Measurements from ENCODE around the gene TUBGCP4.
A peak's percentile ranks its signal among the peaks of the same experiment; 100 is the strongest.

The TUBGCP4 gene

GRCh38 chr15:43403616-43404015, 32.7 kb downstream of the TUBGCP4 start:
- no peak for DNase-seq (ENCODE audit: low read depth, low spot score)

GRCh38 chr15:43404130-43404529, 33.2 kb downstream of the TUBGCP4 start:
- DNase-seq (ENCODE audit: low read depth, low spot score), result no peak

GRCh38 chr15:43406189-43406588, 35.3 kb downstream of the TUBGCP4 start:
- DNase-seq (ENCODE audit: low read depth, low spot score), result no peak

- DNase-seq (ENCODE audit: low read depth, low spot score), result no peak
Observed at GRCh38 chr15:43406808-43407207, 35.9 kb downstream of the TUBGCP4 start.

- no peak for DNase-seq (ENCODE audit: low read depth, low spot score)
Observed at GRCh38 chr15:43408789-43409188, 37.9 kb downstream of the TUBGCP4 start.

- no peak for DNase-seq (ENCODE audit: low read depth, low spot score)
Observed at GRCh38 chr15:43410572-43411214, 39.8 kb downstream of the TUBGCP4 start.

GRCh38 chr15:43412096-43412495, 41.2 kb downstream of the TUBGCP4 start:
- no peak for DNase-seq (ENCODE audit: low read depth, low spot score)

GRCh38 chr15:43414196-43414595, 43.3 kb downstream of the TUBGCP4 start:
- no peak for DNase-seq (ENCODE audit: low read depth, low spot score)

- DNase-seq (ENCODE audit: low read depth, low spot score), result no peak
Observed at GRCh38 chr15:43420435-43420834, 49.5 kb downstream of the TUBGCP4 start.

GRCh38 chr15:43420876-43421275, 50.0 kb downstream of the TUBGCP4 start:
- no peak for DNase-seq (ENCODE audit: low read depth, low spot score)

- no peak for DNase-seq (ENCODE audit: low read depth, low spot score)
Observed at GRCh38 chr15:43423793-43424192, 52.9 kb downstream of the TUBGCP4 start.

GRCh38 chr15:43429687-43430086, 58.8 kb downstream of the TUBGCP4 start:
- DNase-seq (ENCODE audit: low read depth, low spot score), result no peak

- no peak for DNase-seq (ENCODE audit: low read depth, low spot score)
Observed at GRCh38 chr15:43433165-43433564, 62.3 kb downstream of the TUBGCP4 start.

GRCh38 chr15:43433661-43434303, 62.9 kb downstream of the TUBGCP4 start:
- no peak for DNase-seq (ENCODE audit: low read depth, low spot score)

- DNase-seq (ENCODE audit: low read depth, low spot score), result no peak
Observed at GRCh38 chr15:43434446-43434845, 63.5 kb downstream of the TUBGCP4 start.

GRCh38 chr15:43436395-43436794, 65.5 kb downstream of the TUBGCP4 start:
- DNase-seq (ENCODE audit: low read depth, low spot score), result no peak

- no peak for DNase-seq (ENCODE audit: low read depth, low spot score)
Observed at GRCh38 chr15:43439268-43439667, 68.4 kb downstream of the TUBGCP4 start.

GRCh38 chr15:43440721-43441281, 69.9 kb downstream of the TUBGCP4 start:
- peak; percentile 6 for DNase-seq (ENCODE audit: low read depth, low spot score)

- no peak for DNase-seq (ENCODE audit: low read depth, low spot score)
Observed at GRCh38 chr15:43441316-43441715, 70.4 kb downstream of the TUBGCP4 start.

- DNase-seq (ENCODE audit: low read depth, low spot score), result no peak
Observed at GRCh38 chr15:43446344-43446743, 75.4 kb downstream of the TUBGCP4 start.

- no peak for DNase-seq (ENCODE audit: low read depth, low spot score)
Observed at GRCh38 chr15:43449981-43450380, 79.1 kb downstream of the TUBGCP4 start.

All from activated CD4-positive, CD25-positive, alpha-beta regulatory T cell treated with anti-CD3 and anti-CD28 coated beads, Interleukin-2, amount 50 U/mL, for 16 hours (primary cell).